ENCODE data around the gene KIF5A. TPM values are rescaled to one million over a fixed set of nuclear protein-coding genes. Genes with fewer than 3 reads are reported as not detected.
A peak's percentile ranks its signal among the peaks of the same experiment; 100 is the strongest.
"Not testable (repeated sequence)": the region's sequence is repeated elsewhere in the genome, so short reads cannot be mapped to it uniquely, and the experiment has no call there.

KIF5A gene
- under 1 TPM; 0.09 to 0.40 (median 0.16) TPM for total RNA-seq
- 0.34 TPM for total RNA-seq (2013)

DNA sequence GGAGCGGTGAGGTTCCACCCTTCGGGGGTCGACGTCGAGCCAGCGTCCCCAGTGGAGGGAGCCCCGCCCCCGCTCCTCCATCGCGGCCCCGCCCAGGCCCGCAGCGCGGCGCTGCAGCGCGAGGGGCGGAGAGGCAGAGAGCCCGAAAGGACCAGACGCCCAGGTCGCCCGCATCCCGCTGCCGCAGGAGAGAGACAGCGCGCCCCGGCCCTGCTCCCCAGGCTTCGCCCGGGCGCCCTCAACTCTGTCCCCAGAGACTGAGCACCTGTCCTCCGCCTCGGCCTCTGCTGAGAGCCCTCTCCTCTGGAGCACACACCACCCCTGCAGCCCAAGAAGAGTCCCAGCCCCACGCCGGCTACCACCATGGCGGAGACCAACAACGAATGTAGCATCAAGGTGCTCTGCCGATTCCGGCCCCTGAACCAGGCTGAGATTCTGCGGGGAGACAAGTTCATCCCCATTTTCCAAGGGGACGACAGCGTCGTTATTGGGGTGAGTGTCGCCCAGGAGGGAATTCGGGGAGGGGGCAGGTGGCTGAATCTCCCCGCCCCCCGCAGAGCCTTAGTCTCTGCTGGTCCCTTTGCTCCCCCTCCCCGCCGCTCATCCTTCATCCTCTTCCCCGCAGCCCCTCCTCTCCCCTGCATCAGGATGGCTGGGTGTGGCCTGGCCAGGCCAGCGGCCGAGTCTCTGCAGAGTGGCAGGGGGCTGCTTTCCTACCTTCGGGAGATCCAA is at the start of gene KIF5A:
Gene KIF5A (plus strand): TSS at position 136 of the 732 bp plus-strand sequence. CDS start 228 bp downstream, at position 364.
- Histone ChIP-seq H3K4me3 (ENCODE audit: low read length) (peak within 1 kb of the TSS; percentile 23), H3K36me3 (ENCODE audit: control insufficient read depth, insufficient read depth, low read length) (no peaks in the 10 kb centered on the region), H3K9me3 (ENCODE audit: control insufficient read depth, insufficient read depth, low read length) (no peaks in the 10 kb centered on the region), H3K4me1 (ENCODE audit: control insufficient read depth, insufficient read depth, low read length) (peaks cover 26% of the 10 kb centered on the region), H3K27ac (ENCODE audit: low read length) (no peak within 1 kb of the TSS), H3K27me3 (ENCODE audit: control insufficient read depth, insufficient read depth, low read length) (peaks cover 14% of the 10 kb centered on the region)
- Mint-ChIP-seq H3K4me1 (peaks cover 21 to 34% of the 10 kb centered on the region in 2 donors), H3K36me3 (no peaks in the 10 kb centered on the region), H3K27me3 (ENCODE audit: low read depth in 2 of 2) (peaks cover 19 to 36% of the 10 kb centered on the region in 2 donors), H3K9me3 (no peaks in the 10 kb centered on the region), H3K27ac (no peak within 1 kb of the TSS), H3K4me3 (peak within 1 kb of the TSS; percentile 69)
- intact Hi-C loops (cut with micrococcal nuclease), result no loop called here
- TF ChIP-seq, protein P1, sequence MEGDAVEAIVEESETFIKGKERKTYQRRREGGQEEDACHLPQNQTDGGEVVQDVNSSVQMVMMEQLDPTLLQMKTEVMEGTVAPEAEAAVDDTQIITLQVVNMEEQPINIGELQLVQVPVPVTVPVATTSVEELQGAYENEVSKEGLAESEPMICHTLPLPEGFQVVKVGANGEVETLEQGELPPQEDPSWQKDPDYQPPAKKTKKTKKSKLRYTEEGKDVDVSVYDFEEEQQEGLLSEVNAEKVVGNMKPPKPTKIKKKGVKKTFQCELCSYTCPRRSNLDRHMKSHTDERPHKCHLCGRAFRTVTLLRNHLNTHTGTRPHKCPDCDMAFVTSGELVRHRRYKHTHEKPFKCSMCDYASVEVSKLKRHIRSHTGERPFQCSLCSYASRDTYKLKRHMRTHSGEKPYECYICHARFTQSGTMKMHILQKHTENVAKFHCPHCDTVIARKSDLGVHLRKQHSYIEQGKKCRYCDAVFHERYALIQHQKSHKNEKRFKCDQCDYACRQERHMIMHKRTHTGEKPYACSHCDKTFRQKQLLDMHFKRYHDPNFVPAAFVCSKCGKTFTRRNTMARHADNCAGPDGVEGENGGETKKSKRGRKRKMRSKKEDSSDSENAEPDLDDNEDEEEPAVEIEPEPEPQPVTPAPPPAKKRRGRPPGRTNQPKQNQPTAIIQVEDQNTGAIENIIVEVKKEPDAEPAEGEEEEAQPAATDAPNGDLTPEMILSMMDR (IDR thresholded peaks at IDR 0.05), result no peak
- WGBS (ENCODE audit: insufficient coverage), result 8% methylated on average over 52 of the region's 52 CpGs
- peak; percentile 57 to 64 (median 61) for ATAC-seq
- peak; percentile 40 to 76 for DNase-seq

DNA sequence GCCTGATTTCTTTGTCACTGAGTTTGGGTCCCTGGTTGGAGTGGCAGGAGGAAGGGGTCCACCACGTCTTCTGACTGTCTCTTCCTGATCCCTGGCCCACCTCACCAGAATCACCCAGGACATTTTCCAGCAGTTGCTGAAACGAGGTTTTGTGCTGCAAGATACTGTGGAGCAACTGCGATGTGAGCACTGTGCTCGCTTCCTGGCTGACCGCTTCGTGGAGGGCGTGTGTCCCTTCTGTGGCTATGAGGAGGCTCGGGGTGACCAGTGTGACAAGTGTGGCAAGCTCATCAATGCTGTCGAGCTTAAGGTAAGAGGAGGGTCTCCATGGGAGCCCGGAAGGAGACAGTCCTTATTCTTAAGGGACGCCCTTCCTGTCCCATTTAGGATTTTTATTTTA is 49.6 kb upstream of the KIF5A start:
- no peaks in the 10 kb centered on the region for H3K9me3 Mint-ChIP-seq

DNA sequence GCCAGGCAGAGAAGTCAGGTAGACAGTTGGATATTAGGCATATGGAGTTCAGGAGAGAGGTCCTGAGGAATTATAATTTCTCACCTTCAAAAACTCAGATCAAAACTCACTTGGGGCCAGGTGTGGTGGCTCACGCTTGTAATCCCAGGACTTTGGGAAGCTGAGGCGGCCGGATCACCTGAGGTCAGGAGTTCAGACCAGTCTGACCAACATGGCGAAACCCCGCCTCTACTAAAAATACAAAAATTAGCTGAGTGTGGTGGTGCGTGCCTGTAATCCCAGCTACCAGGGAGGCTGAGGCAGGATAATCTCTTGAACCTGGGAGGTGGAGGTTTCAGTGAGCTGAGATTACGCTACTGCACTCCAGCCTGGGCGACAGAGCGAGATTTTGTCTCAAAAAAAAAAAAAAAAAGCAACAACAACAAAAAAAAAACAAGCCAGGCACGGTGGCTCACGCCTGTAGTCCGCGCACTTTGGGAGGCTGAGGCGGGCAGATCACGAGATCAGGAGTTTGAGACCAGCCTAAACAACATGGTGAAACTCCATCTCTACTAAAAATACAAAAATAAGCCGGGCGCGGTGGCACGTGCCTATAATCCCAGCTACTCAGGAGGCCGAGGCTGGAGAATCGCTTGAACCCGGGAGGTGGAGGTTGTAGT is 47.4 kb upstream of the KIF5A start:
- ATAC-seq; H3K4me1 ChIP-seq (ENCODE audit: control insufficient read depth, insufficient read depth, low read length); DNase-seq; H3K9me3 Mint-ChIP-seq; H3K4me1 Mint-ChIP-seq; H3K27me3 ChIP-seq (ENCODE audit: control insufficient read depth, insufficient read depth, low read length); H3K27ac ChIP-seq (ENCODE audit: low read length); H3K9me3 ChIP-seq (ENCODE audit: control insufficient read depth, insufficient read depth, low read length); H3K27me3 Mint-ChIP-seq (ENCODE audit: low read depth in 2 of 2); H3K4me3 ChIP-seq (ENCODE audit: low read length); H3K4me3 Mint-ChIP-seq; intact Hi-C loops (cut with micrococcal nuclease): not testable (repeated sequence)
- Mint-ChIP-seq H3K36me3 (peaks cover 18% of the 10 kb centered on the region), H3K27ac (peak overlapping the region in 1 of 2 donors; percentile 2)
- 98% methylated on average over 19 of the region's 22 CpGs for WGBS (ENCODE audit: insufficient coverage)
- peaks cover 59% of the 10 kb centered on the region for H3K36me3 ChIP-seq (ENCODE audit: control insufficient read depth, insufficient read depth, low read length)

More for the DNA sequence above, 49.6 kb upstream of the KIF5A start:
- Histone ChIP-seq H3K4me1 (ENCODE audit: control insufficient read depth, insufficient read depth, low read length) (no peaks in the 10 kb centered on the region), H3K27ac (ENCODE audit: low read length) (no peak overlapping the region), H3K36me3 (ENCODE audit: control insufficient read depth, insufficient read depth, low read length) (peaks cover 54% of the 10 kb centered on the region), H3K27me3 (ENCODE audit: control insufficient read depth, insufficient read depth, low read length) (no peaks in the 10 kb centered on the region), H3K9me3 (ENCODE audit: control insufficient read depth, insufficient read depth, low read length) (no peaks in the 10 kb centered on the region), H3K4me3 (ENCODE audit: low read length) (no peak overlapping the region)
- Mint-ChIP-seq H3K4me1 (peaks cover 4 to 7% of the 10 kb centered on the region in 2 donors), H3K36me3 (peaks cover 18% of the 10 kb centered on the region), H3K27ac (peak overlapping the region in 1 of 2 donors; percentile 19), H3K27me3 (ENCODE audit: low read depth in 2 of 2) (no peaks in the 10 kb centered on the region), H3K4me3 (no peak overlapping the region)
- DNase-seq, result no peak
- WGBS (ENCODE audit: insufficient coverage), result 98% methylated on average over 11 of the region's 11 CpGs
- intact Hi-C loops (cut with micrococcal nuclease), result no loop called here
- no peak for ATAC-seq
- TF ChIP-seq, protein P1 (IDR thresholded peaks at IDR 0.05), result no peak

DNA sequence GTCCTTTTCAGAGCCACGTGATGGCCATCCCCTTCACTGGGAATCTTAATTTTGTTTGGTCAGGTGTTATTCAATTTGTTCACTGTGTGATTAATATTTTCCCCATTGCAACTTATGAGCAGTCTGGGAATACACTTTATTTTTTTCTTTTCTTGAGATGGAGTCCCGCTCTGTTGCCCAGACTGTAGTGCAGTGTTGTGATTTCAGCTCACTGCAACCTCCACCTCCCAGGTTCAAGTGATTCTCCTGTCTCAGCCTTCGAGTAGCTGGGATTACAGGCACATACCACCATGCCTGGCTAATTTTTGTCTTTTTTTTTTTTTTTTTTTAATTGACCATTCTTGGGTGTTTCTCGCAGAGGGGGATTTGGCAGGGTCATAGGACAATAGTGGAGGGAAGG is 43.3 kb upstream of the KIF5A start:
- intact Hi-C loops (cut with micrococcal nuclease); H3K27ac Mint-ChIP-seq; H3K27me3 Mint-ChIP-seq (ENCODE audit: low read depth in 2 of 2); H3K4me1 ChIP-seq (ENCODE audit: control insufficient read depth, insufficient read depth, low read length); H3K9me3 Mint-ChIP-seq; H3K4me3 Mint-ChIP-seq; DNase-seq; H3K9me3 ChIP-seq (ENCODE audit: control insufficient read depth, insufficient read depth, low read length); H3K27me3 ChIP-seq (ENCODE audit: control insufficient read depth, insufficient read depth, low read length); H3K4me3 ChIP-seq (ENCODE audit: low read length); H3K27ac ChIP-seq (ENCODE audit: low read length); ATAC-seq; H3K4me1 Mint-ChIP-seq: not testable (repeated sequence)
- H3K36me3 ChIP-seq (ENCODE audit: control insufficient read depth, insufficient read depth, low read length), result peaks cover 42% of the 10 kb centered on the region
- peaks cover 15% of the 10 kb centered on the region for H3K36me3 Mint-ChIP-seq
- 87% methylated on average over 3 of the region's 4 CpGs for WGBS (ENCODE audit: insufficient coverage)

DNA sequence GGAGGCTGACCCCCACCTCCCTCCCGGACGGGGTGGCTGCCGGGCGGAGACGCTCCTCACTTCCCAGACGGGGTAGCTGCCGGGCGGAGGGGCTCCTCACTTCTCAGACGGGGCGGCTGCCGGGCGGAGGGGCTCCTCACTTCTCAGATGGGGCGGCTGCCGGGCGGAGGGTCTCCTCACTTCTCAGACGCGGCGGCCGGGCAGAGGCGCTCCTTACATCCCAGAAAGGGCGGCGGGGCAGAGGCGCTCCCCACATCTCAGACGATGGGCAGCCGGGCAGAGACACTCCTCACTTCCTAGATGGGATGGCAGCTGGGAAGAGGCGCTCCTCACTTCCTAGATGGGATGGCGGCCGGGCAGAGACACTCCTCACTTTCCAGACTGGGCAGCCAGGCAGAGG is 42.0 kb upstream of the KIF5A start:
- intact Hi-C loops (cut with micrococcal nuclease); H3K9me3 Mint-ChIP-seq; ATAC-seq; H3K27me3 ChIP-seq (ENCODE audit: control insufficient read depth, insufficient read depth, low read length); DNase-seq; H3K4me1 ChIP-seq (ENCODE audit: control insufficient read depth, insufficient read depth, low read length); H3K4me3 ChIP-seq (ENCODE audit: low read length); H3K4me3 Mint-ChIP-seq; H3K27ac Mint-ChIP-seq; H3K27ac ChIP-seq (ENCODE audit: low read length); H3K9me3 ChIP-seq (ENCODE audit: control insufficient read depth, insufficient read depth, low read length); H3K4me1 Mint-ChIP-seq; H3K27me3 Mint-ChIP-seq (ENCODE audit: low read depth in 2 of 2): not testable (repeated sequence)
- 95% methylated on average over 9 of the region's 28 CpGs for WGBS (ENCODE audit: insufficient coverage)
- peaks cover 46% of the 10 kb centered on the region for H3K36me3 ChIP-seq (ENCODE audit: control insufficient read depth, insufficient read depth, low read length)
- peaks cover 16% of the 10 kb centered on the region for H3K36me3 Mint-ChIP-seq
